GM23338 (cell line): ENCODE data around the gene TBCEL. TPM values are rescaled to one million over a fixed set of nuclear protein-coding genes. Genes with fewer than 3 reads are reported as not detected.

Experiments used
- ATAC-seq: fragments of 200-7000 bp; cut with Tn5 transposase; 3 replicates; pipeline ENCODE4 v1.9.1; 2020
- DNase-seq: peaks from one replicate; pipeline ENCODE4 v3.0.0-alpha.2; 2015; ENCODE audit warnings: low spot score
- H2AFZ ChIP-seq: fragments of 200-600 bp; sonication (generic); 2 replicates; pipeline ENCODE4 v1.8.0; 2016; ENCODE audit warnings: antibody characterized with exemption, mild to moderate bottlenecking, moderate library complexity
- H3F3A ChIP-seq: fragments of 200-600 bp; sonication (generic); replicated peaks from 2 replicates; pipeline ENCODE4 v1.8.0; 2017; ENCODE audit warnings: antibody characterized with exemption, mixed run types, low read depth
- H3K27ac ChIP-seq: fragments of 200-600 bp; sonication (generic); 2 replicates; pipeline ENCODE4 v1.6.1; 2016; ENCODE audit warnings: low read depth
- H3K27me3 ChIP-seq: fragments of 200-600 bp; sonication (generic); 2 replicates; pipeline ENCODE4 v1.8.0; 2016; ENCODE audit warnings: mild to moderate bottlenecking, mixed run types, moderate library complexity; ENCODE audit not compliant: insufficient read depth
- H3K36me3 ChIP-seq: fragments of 200-600 bp; sonication (generic); 2 replicates; pipeline ENCODE4 v1.8.0; 2016; ENCODE audit warnings: mild to moderate bottlenecking; ENCODE audit not compliant: insufficient read depth
- H3K4me1 ChIP-seq: fragments of 200-600 bp; sonication (generic); 2 replicates; pipeline ENCODE4 v1.8.0; 2016; ENCODE audit warnings: mild to moderate bottlenecking, moderate library complexity; ENCODE audit not compliant: insufficient read depth
- H3K4me2 ChIP-seq: fragments of 200-600 bp; sonication (generic); 2 replicates; pipeline ENCODE4 v1.7.1; 2017; ENCODE audit warnings: mixed run types
- H3K4me3 ChIP-seq: fragments of 200-600 bp; sonication (generic); 2 replicates; pipeline ENCODE4 v1.6.1; 2016; ENCODE audit warnings: mixed run types
- H3K79me2 ChIP-seq: fragments of 200-600 bp; sonication (generic); replicated peaks from 2 replicates; pipeline ENCODE4 v1.8.0; 2017; ENCODE audit warnings: mild to moderate bottlenecking; ENCODE audit not compliant: insufficient read depth
- H3K9me2 ChIP-seq: fragments of 200-600 bp; sonication (generic); 2 replicates; pipeline ENCODE4 v1.8.0; 2017; ENCODE audit not compliant: insufficient read depth
- H4K20me1 ChIP-seq: fragments of 200-600 bp; sonication (generic); replicated peaks from 2 replicates; pipeline ENCODE4 v1.8.0; 2017; ENCODE audit warnings: mild to moderate bottlenecking; ENCODE audit not compliant: insufficient read depth
- H3K27ac Mint-ChIP-seq: 2 replicates; pipeline ENCODE4 v1.8.0; 2020; ENCODE audit warnings: inconsistent platforms, mild to moderate bottlenecking, moderate library complexity, mixed read lengths
- H3K27me3 Mint-ChIP-seq: 3 replicates; pipeline ENCODE4 v1.8.0; 2022; ENCODE audit warnings: low read depth, mild to moderate bottlenecking, moderate library complexity, mixed read lengths, inconsistent platforms; ENCODE audit not compliant: insufficient read depth, poor library complexity
- H3K36me3 Mint-ChIP-seq: 3 replicates; pipeline ENCODE4 v1.8.0; 2021; ENCODE audit warnings: low read depth, mild to moderate bottlenecking, inconsistent platforms, moderate library complexity, mixed read lengths
- H3K4me1 Mint-ChIP-seq: 3 replicates; pipeline ENCODE4 v1.8.0; 2020; ENCODE audit warnings: mild to moderate bottlenecking, inconsistent platforms, mixed read lengths
- H3K4me3 Mint-ChIP-seq: 3 replicates; pipeline ENCODE4 v1.8.0; 2021; ENCODE audit warnings: moderate library complexity, mild to moderate bottlenecking, inconsistent platforms, mixed read lengths
- H3K9me3 Mint-ChIP-seq: 3 replicates; pipeline ENCODE4 v1.8.0; 2020; ENCODE audit warnings: moderate library complexity, mild to moderate bottlenecking, inconsistent platforms, mixed read lengths
- CREB1 ChIP-seq: fragments of 250-450 bp; sonication (Bioruptor Pico); IDR thresholded peaks from 2 replicates; pipeline ENCODE4 v1.5.0; 2020; ENCODE audit warnings: low read depth, mild to moderate bottlenecking, moderate library complexity
- JUNB ChIP-seq: IDR thresholded peaks from one replicate; pipeline ENCODE4 v1.6.1; 2016; ENCODE audit warnings: antibody characterized with exemption; ENCODE audit not compliant: unreplicated experiment
- STAT1 ChIP-seq: IDR thresholded peaks from one replicate; pipeline ENCODE4 v1.6.1; 2016; ENCODE audit warnings: antibody characterized with exemption; ENCODE audit not compliant: unreplicated experiment
- ZNF114 ChIP-seq: fragments of 250-450 bp; sonication (Bioruptor Pico); IDR thresholded peaks from 2 replicates; pipeline ENCODE4 v1.5.0; 2020; ENCODE audit warnings: mild to moderate bottlenecking, moderate library complexity
- ZNF331 ChIP-seq: fragments of 250-450 bp; sonication (Bioruptor Pico); IDR thresholded peaks from 2 replicates; pipeline ENCODE4 v1.5.0; 2020; ENCODE audit warnings: low read depth, mild to moderate bottlenecking, moderate library complexity
- polyA plus RNA-seq: library from polyadenylated mRNA; unstranded; fragments of >200 nt; fragmentation: Nextera tagmentation; extraction: Ambion mirVana; gene quantifications from 2 replicates; pipeline ENCODE4 v1.2.1, GENCODE V29; 2016
- total RNA-seq: library from RNA; depleted of rRNA; stranded (reverse); fragments of >200 nt; shearing (Covaris generic); gene quantifications from 2 replicates; pipeline ENCODE4 v1.2.3, GENCODE V29; 2014
- TF ChIP-seq, protein P1 (sequence below): IDR thresholded peaks from 2 replicates; pipeline ENCODE4 v1.6.1; 2016; ENCODE audit warnings: antibody characterized with exemption
- TF ChIP-seq, protein P2 (sequence below): IDR thresholded peaks from one replicate; pipeline ENCODE4 v1.6.1; 2018; ENCODE audit warnings: antibody characterized with exemption; ENCODE audit not compliant: unreplicated experiment
- TF ChIP-seq, protein P3 (sequence below), 2 experiments: fragments of 200-600 bp in 1 of 2; sonication (generic) in 1 of 2; conservative IDR thresholded peaks; 2 replicates each; pipeline versions ENCODE4 v1.5.1 to v1.6.1; 2016 to 2017; ENCODE audit warnings: antibody characterized with exemption in 2 of 2, low read depth in 2 of 2, mild to moderate bottlenecking in 2 of 2, moderate library complexity in 1 of 2

Gene TBCEL
- total and polyA plus RNA-seq, 2 experiments from 2014 or later = 5.4 to 16.2 TPM

DNA sequence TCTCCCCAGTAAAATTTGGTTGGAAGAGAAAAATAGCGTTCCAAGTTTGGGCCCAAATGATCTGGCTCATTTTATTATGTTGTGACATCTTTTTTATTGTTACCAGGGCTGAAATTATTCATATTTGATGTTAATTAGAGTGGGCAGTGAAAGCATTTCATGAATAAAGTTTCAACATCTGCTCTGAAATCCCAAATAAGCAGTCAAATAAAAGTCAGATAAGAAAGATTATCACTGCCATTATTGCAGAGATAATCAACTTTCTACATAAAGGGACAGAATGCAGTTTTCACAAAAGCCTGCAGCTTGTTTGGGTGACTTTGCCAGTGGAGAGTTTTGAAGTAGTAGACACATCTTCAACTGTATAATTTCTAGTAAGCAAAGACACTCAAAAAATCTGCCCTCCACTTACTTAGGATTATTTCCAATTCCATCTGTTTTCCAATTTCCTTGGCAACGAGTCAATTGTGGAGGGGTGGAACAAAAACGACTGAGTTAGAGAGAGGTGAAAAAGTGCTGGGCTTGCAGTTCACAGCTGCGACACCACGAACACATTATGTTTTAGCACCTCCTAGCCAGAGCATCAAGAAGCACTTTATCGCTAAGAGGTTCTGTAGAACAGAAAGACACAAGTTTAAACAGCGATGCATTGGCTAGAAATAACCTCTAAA lies 86.1 kb downstream of the TBCEL start:
- H3K4me3 Mint-ChIP-seq = no peak overlapping the region
- Histone ChIP-seq H3F3A (no peaks in the 10 kb centered on the region), H3K27me3 (no peaks in the 10 kb centered on the region), H4K20me1 (no peaks in the 10 kb centered on the region), H3K27ac (no peak overlapping the region), H3K9me2 (0 out of 2 replicates have a peak, but pooled peaks cover 3% of the 10 kb centered on the region), H3K4me2 (no peak overlapping the region), H3K4me3 (no peak overlapping the region), H2AFZ (no peak overlapping the region; the same call in 1 of the 2 replicates), H3K36me3 (no peaks in the 10 kb centered on the region), H3K79me2 (no peaks in the 10 kb centered on the region), H3K4me1 (no peaks in the 10 kb centered on the region)
- no peaks in the 10 kb centered on the region for H3K27me3 Mint-ChIP-seq
- no peak for DNase-seq
- H3K27ac Mint-ChIP-seq = no peak overlapping the region
- H3K4me1 Mint-ChIP-seq = peaks cover 10% of the 10 kb centered on the region; the same call in 2 of the 3 replicates
- TF ChIP-seq, protein P1, sequence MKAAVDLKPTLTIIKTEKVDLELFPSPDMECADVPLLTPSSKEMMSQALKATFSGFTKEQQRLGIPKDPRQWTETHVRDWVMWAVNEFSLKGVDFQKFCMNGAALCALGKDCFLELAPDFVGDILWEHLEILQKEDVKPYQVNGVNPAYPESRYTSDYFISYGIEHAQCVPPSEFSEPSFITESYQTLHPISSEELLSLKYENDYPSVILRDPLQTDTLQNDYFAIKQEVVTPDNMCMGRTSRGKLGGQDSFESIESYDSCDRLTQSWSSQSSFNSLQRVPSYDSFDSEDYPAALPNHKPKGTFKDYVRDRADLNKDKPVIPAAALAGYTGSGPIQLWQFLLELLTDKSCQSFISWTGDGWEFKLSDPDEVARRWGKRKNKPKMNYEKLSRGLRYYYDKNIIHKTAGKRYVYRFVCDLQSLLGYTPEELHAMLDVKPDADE = no peak
- no peak for TF ChIP-seq CREB1 (CRISPR knock-in tag)
- TF ChIP-seq, protein P2, sequence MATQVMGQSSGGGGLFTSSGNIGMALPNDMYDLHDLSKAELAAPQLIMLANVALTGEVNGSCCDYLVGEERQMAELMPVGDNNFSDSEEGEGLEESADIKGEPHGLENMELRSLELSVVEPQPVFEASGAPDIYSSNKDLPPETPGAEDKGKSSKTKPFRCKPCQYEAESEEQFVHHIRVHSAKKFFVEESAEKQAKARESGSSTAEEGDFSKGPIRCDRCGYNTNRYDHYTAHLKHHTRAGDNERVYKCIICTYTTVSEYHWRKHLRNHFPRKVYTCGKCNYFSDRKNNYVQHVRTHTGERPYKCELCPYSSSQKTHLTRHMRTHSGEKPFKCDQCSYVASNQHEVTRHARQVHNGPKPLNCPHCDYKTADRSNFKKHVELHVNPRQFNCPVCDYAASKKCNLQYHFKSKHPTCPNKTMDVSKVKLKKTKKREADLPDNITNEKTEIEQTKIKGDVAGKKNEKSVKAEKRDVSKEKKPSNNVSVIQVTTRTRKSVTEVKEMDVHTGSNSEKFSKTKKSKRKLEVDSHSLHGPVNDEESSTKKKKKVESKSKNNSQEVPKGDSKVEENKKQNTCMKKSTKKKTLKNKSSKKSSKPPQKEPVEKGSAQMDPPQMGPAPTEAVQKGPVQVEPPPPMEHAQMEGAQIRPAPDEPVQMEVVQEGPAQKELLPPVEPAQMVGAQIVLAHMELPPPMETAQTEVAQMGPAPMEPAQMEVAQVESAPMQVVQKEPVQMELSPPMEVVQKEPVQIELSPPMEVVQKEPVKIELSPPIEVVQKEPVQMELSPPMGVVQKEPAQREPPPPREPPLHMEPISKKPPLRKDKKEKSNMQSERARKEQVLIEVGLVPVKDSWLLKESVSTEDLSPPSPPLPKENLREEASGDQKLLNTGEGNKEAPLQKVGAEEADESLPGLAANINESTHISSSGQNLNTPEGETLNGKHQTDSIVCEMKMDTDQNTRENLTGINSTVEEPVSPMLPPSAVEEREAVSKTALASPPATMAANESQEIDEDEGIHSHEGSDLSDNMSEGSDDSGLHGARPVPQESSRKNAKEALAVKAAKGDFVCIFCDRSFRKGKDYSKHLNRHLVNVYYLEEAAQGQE = no peak
- no peak for TF ChIP-seq STAT1
- TF ChIP-seq, protein P3, sequence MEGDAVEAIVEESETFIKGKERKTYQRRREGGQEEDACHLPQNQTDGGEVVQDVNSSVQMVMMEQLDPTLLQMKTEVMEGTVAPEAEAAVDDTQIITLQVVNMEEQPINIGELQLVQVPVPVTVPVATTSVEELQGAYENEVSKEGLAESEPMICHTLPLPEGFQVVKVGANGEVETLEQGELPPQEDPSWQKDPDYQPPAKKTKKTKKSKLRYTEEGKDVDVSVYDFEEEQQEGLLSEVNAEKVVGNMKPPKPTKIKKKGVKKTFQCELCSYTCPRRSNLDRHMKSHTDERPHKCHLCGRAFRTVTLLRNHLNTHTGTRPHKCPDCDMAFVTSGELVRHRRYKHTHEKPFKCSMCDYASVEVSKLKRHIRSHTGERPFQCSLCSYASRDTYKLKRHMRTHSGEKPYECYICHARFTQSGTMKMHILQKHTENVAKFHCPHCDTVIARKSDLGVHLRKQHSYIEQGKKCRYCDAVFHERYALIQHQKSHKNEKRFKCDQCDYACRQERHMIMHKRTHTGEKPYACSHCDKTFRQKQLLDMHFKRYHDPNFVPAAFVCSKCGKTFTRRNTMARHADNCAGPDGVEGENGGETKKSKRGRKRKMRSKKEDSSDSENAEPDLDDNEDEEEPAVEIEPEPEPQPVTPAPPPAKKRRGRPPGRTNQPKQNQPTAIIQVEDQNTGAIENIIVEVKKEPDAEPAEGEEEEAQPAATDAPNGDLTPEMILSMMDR (conservative IDR thresholded peaks at IDR 0.05; ENCODE audit: low read depth in 2 of 2) = 0 out of 4 replicates have a peak, but pooled peaks of 1 of the 2 experiments have one; percentile 12
- H3K36me3 Mint-ChIP-seq = no peaks in the 10 kb centered on the region
- ATAC-seq = no peak
- H3K9me3 Mint-ChIP-seq = no peaks in the 10 kb centered on the region

DNA sequence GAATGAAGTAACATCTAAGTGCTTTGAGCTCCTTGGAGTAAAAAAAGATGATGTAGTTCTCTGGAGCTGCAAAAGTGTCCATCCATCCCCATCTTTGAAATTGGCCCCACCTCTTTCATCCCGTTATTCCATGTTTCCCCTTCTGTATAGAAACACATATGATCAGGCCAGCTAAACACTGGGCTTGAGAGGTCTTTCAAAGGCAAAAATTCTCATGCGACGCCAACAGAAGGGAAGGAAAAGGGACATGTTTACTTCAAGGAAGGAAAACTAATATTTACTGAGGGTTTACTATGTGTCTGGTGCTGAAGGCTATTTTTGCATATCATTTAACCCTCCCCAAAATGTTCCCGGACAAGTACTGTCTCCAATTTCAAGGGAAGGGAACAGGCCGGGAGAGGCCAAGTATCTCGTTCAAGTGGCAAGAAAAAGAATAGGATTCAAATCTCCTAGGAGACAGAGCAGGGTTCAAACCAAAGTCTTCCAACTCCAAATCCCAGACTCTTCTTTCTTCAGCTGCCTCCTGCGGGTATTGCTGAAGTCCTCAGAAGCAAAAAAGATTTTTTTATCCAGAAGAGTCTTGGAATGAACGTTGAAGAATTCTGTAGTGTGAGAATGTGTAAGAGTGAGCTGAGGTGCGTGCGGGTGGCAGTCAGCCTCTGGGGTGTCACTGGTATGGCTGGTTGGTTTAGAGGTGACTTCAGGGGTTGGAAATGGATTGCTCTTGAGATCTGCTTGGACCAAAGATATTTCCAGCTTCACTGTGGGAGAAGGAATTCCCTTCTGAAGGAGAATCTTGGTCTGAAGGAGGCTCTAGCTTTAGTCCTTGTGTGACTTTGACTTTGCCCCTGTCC lies 87.2 kb downstream of the TBCEL start:
- H3K4me2 ChIP-seq = no peak overlapping the region
- no peak overlapping the region for H3K4me3 ChIP-seq
- Mint-ChIP-seq H3K4me3 (no peak overlapping the region), H3K36me3 (no peaks in the 10 kb centered on the region), H3K27me3 (no peaks in the 10 kb centered on the region), H3K4me1 (peaks cover 10% of the 10 kb centered on the region; the same call in 2 of the 3 replicates), H3K9me3 (no peaks in the 10 kb centered on the region), H3K27ac (no peak overlapping the region)
- DNase-seq = no peak
- H3K36me3 ChIP-seq = no peaks in the 10 kb centered on the region
- no peaks in the 10 kb centered on the region for H3K79me2 ChIP-seq
- H3K27ac ChIP-seq = no peak overlapping the region
- no peaks in the 10 kb centered on the region for H4K20me1 ChIP-seq
- H3F3A ChIP-seq = no peaks in the 10 kb centered on the region
- H2AFZ ChIP-seq = no peak overlapping the region
- no peak for ATAC-seq
- no peaks in the 10 kb centered on the region for H3K4me1 ChIP-seq
- no peaks in the 10 kb centered on the region for H3K27me3 ChIP-seq
- H3K9me2 ChIP-seq = 0 out of 2 replicates have a peak, but pooled peaks cover 3% of the 10 kb centered on the region
- TF ChIP-seq ZNF331 (CRISPR knock-in tag) (no peak), JUNB (no peak), ZNF114 (CRISPR knock-in tag) (no peak), STAT1 (no peak)
- TF ChIP-seq, protein P2 = no peak
- TF ChIP-seq, protein P3 (conservative IDR thresholded peaks at IDR 0.05; ENCODE audit: low read depth in 2 of 2) = no peak
